GM23248 (cell line): Measurements from ENCODE around the gene CLCN4. TPM values are rescaled to one million over a fixed set of nuclear protein-coding genes. Genes with fewer than 3 reads are reported as not detected.

Experiments used
- DNase-seq: peaks from one replicate; pipeline ENCODE4 v3.0.0-alpha.2; 2015
- H2AFZ ChIP-seq: fragments of 200-600 bp; sonication (generic); 2 replicates; pipeline ENCODE4 v1.6.1; 2016; ENCODE audit warnings: antibody characterized with exemption
- H3F3A ChIP-seq: fragments of 200-600 bp; sonication (generic); 2 replicates; pipeline ENCODE4 v1.6.1; 2016; ENCODE audit warnings: mild to moderate bottlenecking, antibody characterized with exemption, mixed run types; ENCODE audit not compliant: insufficient read depth
- H3K27ac ChIP-seq: fragments of 200-600 bp; sonication (generic); 2 replicates; pipeline ENCODE4 v1.5.1; 2016; ENCODE audit warnings: mild to moderate bottlenecking
- H3K27me3 ChIP-seq: fragments of 200-600 bp; sonication (generic); replicated peaks from 2 replicates; pipeline ENCODE4 v1.6.1; 2016; ENCODE audit warnings: mild to moderate bottlenecking; ENCODE audit not compliant: insufficient read depth
- H3K36me3 ChIP-seq: fragments of 200-600 bp; sonication (generic); 2 replicates; pipeline ENCODE4 v1.6.1; 2016; ENCODE audit warnings: low read depth, mild to moderate bottlenecking
- H3K4me1 ChIP-seq: fragments of 200-600 bp; sonication (generic); 2 replicates; pipeline ENCODE4 v1.6.1; 2016; ENCODE audit warnings: mild to moderate bottlenecking; ENCODE audit not compliant: insufficient read depth
- H3K4me2 ChIP-seq: fragments of 200-600 bp; sonication (generic); one replicate; pipeline ENCODE4 v1.6.1; 2016; ENCODE audit warnings: mild to moderate bottlenecking; ENCODE audit not compliant: unreplicated experiment
- H3K4me3 ChIP-seq: fragments of 200-600 bp; sonication (generic); 2 replicates; pipeline ENCODE4 v1.5.1; 2016; ENCODE audit warnings: mild to moderate bottlenecking
- H3K79me2 ChIP-seq: fragments of 200-600 bp; sonication (generic); 2 replicates; pipeline ENCODE4 v1.6.1; 2016; ENCODE audit warnings: mild to moderate bottlenecking; ENCODE audit not compliant: insufficient read depth
- H3K9ac ChIP-seq: fragments of 200-600 bp; sonication (generic); 2 replicates; pipeline ENCODE4 v1.6.1; 2016; ENCODE audit warnings: mild to moderate bottlenecking
- H3K9me2 ChIP-seq: fragments of 200-600 bp; sonication (generic); 2 replicates; pipeline ENCODE4 v1.6.1; 2016; ENCODE audit warnings: mixed run types, mild to moderate bottlenecking, moderate library complexity; ENCODE audit not compliant: insufficient read depth
- H3K9me3 ChIP-seq: fragments of 200-600 bp; sonication (generic); one replicate; pipeline ENCODE4 v1.6.1; 2017; ENCODE audit warnings: low read depth
- H4K20me1 ChIP-seq: fragments of 200-600 bp; sonication (generic); 2 replicates; pipeline ENCODE4 v1.6.0; 2016; ENCODE audit not compliant: insufficient read depth
- EZH2 ChIP-seq: fragments of 200-600 bp; sonication (generic); IDR thresholded peaks from 2 replicates; pipeline ENCODE4 v1.6.1; 2018; ENCODE audit warnings: antibody characterized with exemption, mild to moderate bottlenecking; ENCODE audit not compliant: insufficient read depth, poor library complexity, severe bottlenecking
- EZH2phosphoT487 ChIP-seq: fragments of 200-600 bp; sonication (generic); IDR thresholded peaks from 2 replicates; pipeline ENCODE4 v1.6.1; 2018; ENCODE audit warnings: antibody characterized with exemption, moderate library complexity, mild to moderate bottlenecking, low read depth; ENCODE audit not compliant: insufficient read depth
- WGBS, 2 experiments: methylation state at CpG; one replicate each; pipeline ENCODE4 v1.1.6; 2015 to 2017; ENCODE audit warnings: low lambda C conversion rate in 2 of 2, low coverage in 1 of 2; ENCODE audit errors: missing lambda C conversion rate in 2 of 2; 5-methylcytosine and 5-hydroxymethylcytosine counted together
- in situ Hi-C: fragments of 300-500 bp; cut with MboI; formaldehyde crosslinking; loops from 2 replicates; pipeline ENCODE4 v1.15.0; 2020
- polyA plus RNA-seq: library from polyadenylated mRNA; unstranded; fragments of >200 nt; fragmentation: Nextera tagmentation; extraction: Ambion mirVana; gene quantifications from 2 replicates; pipeline ENCODE4 v1.2.1, GENCODE V29; 2016
- total RNA-seq: library from RNA; depleted of rRNA; stranded (reverse); fragments of >200 nt; shearing (Covaris generic); gene quantifications from 2 replicates; pipeline ENCODE4 v1.2.3, GENCODE V29; 2014

CLCN4 gene
- total and polyA plus RNA-seq, 2 experiments from 2014 or later: 0.29 to 0.97 TPM

- TF ChIP-seq EZH2: no peak
- no peak for TF ChIP-seq EZH2phosphoT487
- Histone ChIP-seq H3K4me3 (no peak overlapping the region), H3K27me3 (no peaks in the 10 kb centered on the region), H3K9me3 (no peaks in the 10 kb centered on the region), H3K79me2 (no peaks in the 10 kb centered on the region), H2AFZ (no peak overlapping the region), H3K9me2 (no peaks in the 10 kb centered on the region), H3F3A (no peaks in the 10 kb centered on the region), H3K4me2 (no peak overlapping the region), H3K9ac (no peak overlapping the region), H3K36me3 (no peaks in the 10 kb centered on the region), H3K4me1 (no peaks in the 10 kb centered on the region), H4K20me1 (no peaks in the 10 kb centered on the region), H3K27ac (no peak overlapping the region)
- in situ Hi-C loops: loop anchor here (25.0 kb wide), 1 partner anchor 237 kb away; no protein-coding TSS in a partner anchor
- 93 to 96% methylated on average over 17 to 19 of the region's 20 CpGs for WGBS, 2 experiments
- DNase-seq: no peak
These were observed 32.1 kb upstream of the CLCN4 start for GRCh38 chrX:10124506-10125247.

GRCh38 chrX:10125248-10125615, 31.5 kb upstream of the CLCN4 start:
- in situ Hi-C loops: no loop called here
- no peak overlapping the region for H3K9ac ChIP-seq
- H3K9me3 ChIP-seq: no peaks in the 10 kb centered on the region
- no peak overlapping the region for H2AFZ ChIP-seq
- no peaks in the 10 kb centered on the region for H3K9me2 ChIP-seq
- H3K4me1 ChIP-seq: no peaks in the 10 kb centered on the region
- no peaks in the 10 kb centered on the region for H4K20me1 ChIP-seq
- no peaks in the 10 kb centered on the region for H3K27me3 ChIP-seq
- WGBS, 2 experiments: 89 to 97% methylated on average over 6 to 12 of the region's 13 CpGs
- no peaks in the 10 kb centered on the region for H3K36me3 ChIP-seq
- no peak overlapping the region for H3K27ac ChIP-seq
- no peak overlapping the region for H3K4me3 ChIP-seq
- no peak overlapping the region for H3K4me2 ChIP-seq
- no peak for DNase-seq
- TF ChIP-seq EZH2 (no peak), EZH2phosphoT487 (no peak)
- H3F3A ChIP-seq: no peaks in the 10 kb centered on the region
- no peaks in the 10 kb centered on the region for H3K79me2 ChIP-seq

- Histone ChIP-seq H3K27me3 (no peaks in the 10 kb centered on the region), H3K9ac (no peak overlapping the region), H3F3A (no peaks in the 10 kb centered on the region), H4K20me1 (no peaks in the 10 kb centered on the region), H2AFZ (no peak overlapping the region), H3K9me2 (no peaks in the 10 kb centered on the region), H3K9me3 (no peaks in the 10 kb centered on the region), H3K27ac (no peak overlapping the region), H3K4me3 (no peak overlapping the region), H3K36me3 (no peaks in the 10 kb centered on the region), H3K79me2 (no peaks in the 10 kb centered on the region), H3K4me2 (no peak overlapping the region), H3K4me1 (no peaks in the 10 kb centered on the region)
- no peak for TF ChIP-seq EZH2
- TF ChIP-seq EZH2phosphoT487: no peak
- in situ Hi-C loops: no loop called here
- no peak for DNase-seq
- WGBS, 2 experiments: 87 to 90% methylated on average over 16 to 23 of the region's 23 CpGs
These were observed 30.7 kb upstream of the CLCN4 start for GRCh38 chrX:10126044-10126443.

- no peaks in the 10 kb centered on the region for H3F3A ChIP-seq
- H3K4me1 ChIP-seq: no peaks in the 10 kb centered on the region
- no peaks in the 10 kb centered on the region for H3K9me3 ChIP-seq
- no peak overlapping the region for H3K9ac ChIP-seq
- H3K27me3 ChIP-seq: no peaks in the 10 kb centered on the region
- H3K27ac ChIP-seq: no peak overlapping the region
- 97 to 98% methylated on average over 9 to 10 of the region's 10 CpGs for WGBS, 2 experiments
- no peak for TF ChIP-seq EZH2
- no peak for TF ChIP-seq EZH2phosphoT487
- no peak overlapping the region for H2AFZ ChIP-seq
- H4K20me1 ChIP-seq: no peaks in the 10 kb centered on the region
- H3K4me2 ChIP-seq: no peak overlapping the region
- H3K9me2 ChIP-seq: no peaks in the 10 kb centered on the region
- no peak for DNase-seq
- in situ Hi-C loops: no loop called here
- H3K4me3 ChIP-seq: no peak overlapping the region
- H3K36me3 ChIP-seq: no peaks in the 10 kb centered on the region
- no peaks in the 10 kb centered on the region for H3K79me2 ChIP-seq
These were observed 29.9 kb upstream of the CLCN4 start for GRCh38 chrX:10126834-10127233.
